Neuronal stem cell (in vitro differentiated cells): ENCODE data around the gene CFAP210.

ENCODE experiments used
- DNase-seq: peaks from one replicate; pipeline ENCODE4 v3.0.0-alpha.2; 2013; ENCODE audit warnings: low spot score
- H2AFZ ChIP-seq: one replicate; pipeline ENCODE4 v1.6.1; 2013; ENCODE audit warnings: mild to moderate bottlenecking, low read length, inconsistent platforms
- H2AK5ac ChIP-seq: 2 replicates; pipeline ENCODE4 v1.6.1; 2013; ENCODE audit warnings: low read depth, mild to moderate bottlenecking, inconsistent platforms, low read length, moderate library complexity, mixed read lengths
- H2BK120ac ChIP-seq: 2 replicates; pipeline ENCODE4 v1.6.1; 2013; ENCODE audit warnings: low read depth, mild to moderate bottlenecking, inconsistent platforms, low read length, moderate library complexity, mixed read lengths
- H2BK12ac ChIP-seq: one replicate; pipeline ENCODE4 v1.6.1; 2013; ENCODE audit warnings: low read length, inconsistent platforms
- H2BK15ac ChIP-seq: 2 replicates; pipeline ENCODE4 v1.6.1; 2013; ENCODE audit warnings: mild to moderate bottlenecking, low read length, inconsistent platforms, mixed read lengths
- H2BK5ac ChIP-seq: one replicate; pipeline ENCODE4 v1.6.1; 2013; ENCODE audit warnings: inconsistent platforms, mild to moderate bottlenecking, low read length, moderate library complexity
- H3K14ac ChIP-seq: one replicate; pipeline ENCODE4 v1.6.1; 2013; ENCODE audit warnings: low read length, inconsistent platforms
- H3K18ac ChIP-seq: 2 replicates; pipeline ENCODE4 v1.6.1; 2013; ENCODE audit warnings: low read length, inconsistent platforms
- H3K23ac ChIP-seq: 2 replicates; pipeline ENCODE4 v1.6.1; 2013; ENCODE audit warnings: low read depth, mild to moderate bottlenecking, mixed read lengths, low read length, inconsistent platforms; ENCODE audit not compliant: poor library complexity
- H3K27ac ChIP-seq: replicated peaks from 3 replicates; pipeline ENCODE4 v1.5.1; 2013; ENCODE audit warnings: low read length, inconsistent platforms
- H3K27me3 ChIP-seq, 3 experiments: 2 replicates each; pipeline ENCODE4 v1.6.1; 2013; ENCODE audit warnings: low read length in 3 of 3, mild to moderate bottlenecking in 2 of 3, inconsistent platforms in 1 of 3, low read depth in 1 of 3, mixed read lengths in 1 of 3, moderate library complexity in 1 of 3; ENCODE audit not compliant: control insufficient read depth in 3 of 3, insufficient read depth in 3 of 3
- H3K36me3 ChIP-seq, 2 donors: replicated peaks in 1 of 2; 2 replicates each; pipeline ENCODE4 v1.6.1; 2013; ENCODE audit warnings: low read length in 2 of 2; ENCODE audit not compliant: control insufficient read depth in 2 of 2, insufficient read depth in 2 of 2
- H3K4ac ChIP-seq: 2 replicates; pipeline ENCODE4 v1.6.1; 2013; ENCODE audit warnings: inconsistent platforms, mild to moderate bottlenecking, low read length, moderate library complexity
- H3K4me1 ChIP-seq, 2 donors: 1 replicate in 1 of 2; 2 replicates in 1 of 2; pipeline ENCODE4 v1.6.1; 2013; ENCODE audit warnings: low read length in 2 of 2, low read depth in 1 of 2; ENCODE audit not compliant: control insufficient read depth in 2 of 2, insufficient read depth in 1 of 2
- H3K4me2 ChIP-seq: one replicate; pipeline ENCODE4 v1.6.1; 2013; ENCODE audit warnings: mild to moderate bottlenecking, low read length, inconsistent platforms; ENCODE audit not compliant: insufficient read depth, poor library complexity, severe bottlenecking
- H3K4me3 ChIP-seq, 2 donors: 2 replicates each; pipeline ENCODE4 v1.5.1; 2013; ENCODE audit warnings: low read length in 2 of 2, mild to moderate bottlenecking in 2 of 2, inconsistent platforms in 1 of 2, moderate library complexity in 1 of 2
- H3K79me1 ChIP-seq: one replicate; pipeline ENCODE4 v1.6.1; 2013; ENCODE audit warnings: low read depth, mild to moderate bottlenecking, inconsistent platforms, low read length, moderate library complexity
- H3K9ac ChIP-seq: one replicate; pipeline ENCODE4 v1.6.1; 2013; ENCODE audit warnings: mild to moderate bottlenecking, low read depth, low read length, inconsistent platforms; ENCODE audit not compliant: poor library complexity
- H3K9me3 ChIP-seq, 2 donors: replicated peaks in 1 of 2; 2 replicates each; pipeline versions ENCODE3 to v1.6.1; 2013; ENCODE audit warnings: low read length in 2 of 2, mild to moderate bottlenecking in 2 of 2, inconsistent platforms in 1 of 2, low read depth in 1 of 2, mixed read lengths in 1 of 2, moderate library complexity in 1 of 2; ENCODE audit not compliant: control insufficient read depth in 2 of 2, insufficient read depth in 1 of 2
- H4K8ac ChIP-seq: one replicate; pipeline ENCODE4 v1.6.1; 2013; ENCODE audit warnings: low read depth, mild to moderate bottlenecking, inconsistent platforms, low read length, moderate library complexity
- H4K91ac ChIP-seq: one replicate; pipeline ENCODE4 v1.6.1; 2013; ENCODE audit warnings: low read length, low read depth, mild to moderate bottlenecking, inconsistent platforms; ENCODE audit not compliant: poor library complexity
- WGBS, 2 donors: extraction: QIAGEN DNeasy Blood & Tissue Kit; methylation state at CpG; one replicate each; pipeline ENCODE4 v1.1.7; 2013; ENCODE audit warnings: missing lambda C conversion rate in 2 of 2, mixed read lengths in 1 of 2; ENCODE audit not compliant: insufficient read length in 2 of 2, insufficient replicate concordance in 1 of 2; ENCODE audit errors: extremely low coverage in 2 of 2; 5-methylcytosine and 5-hydroxymethylcytosine counted together

Gene CFAP210

GRCh38 chr2:169676357-169676756 lies 17.8 kb downstream of the CFAP210 start:
- H3K4ac ChIP-seq = no peak overlapping the region
- no peak overlapping the region for H2BK120ac ChIP-seq
- no peak overlapping the region for H3K18ac ChIP-seq
- peaks cover 0 to 3% of the 10 kb centered on the region in 2 donors for H3K4me1 ChIP-seq
- no peak overlapping the region for H3K4me3 ChIP-seq
- H3K4me2 ChIP-seq = no peak overlapping the region
- H2BK12ac ChIP-seq = no peak overlapping the region
- H2BK15ac ChIP-seq = no peak overlapping the region
- no peak overlapping the region for H3K9ac ChIP-seq
- no peaks in the 10 kb centered on the region for H3K27me3 ChIP-seq
- H2AFZ ChIP-seq = no peak overlapping the region
- H4K8ac ChIP-seq = no peak overlapping the region
- DNase-seq = no peak
- no CpG with 5 or more reads among the region's 3 CpGs for WGBS, 2 donors
- H3K23ac ChIP-seq = no peak overlapping the region
- no peak overlapping the region for H4K91ac ChIP-seq
- no peak overlapping the region for H3K14ac ChIP-seq
- no peaks in the 10 kb centered on the region for H3K79me1 ChIP-seq
- no peak overlapping the region for H2BK5ac ChIP-seq
- no peaks in the 10 kb centered on the region for H3K36me3 ChIP-seq
- H3K9me3 ChIP-seq = peaks cover 0 to 8% of the 10 kb centered on the region in 2 donors
- H3K27ac ChIP-seq = no peak overlapping the region
- H2AK5ac ChIP-seq = no peak overlapping the region

- Histone ChIP-seq H3K27ac (no peak overlapping the region), H3K36me3 (no peaks in the 10 kb centered on the region), H3K4me3 (no peak overlapping the region), H2BK120ac (no peak overlapping the region), H4K91ac (no peak overlapping the region), H3K27me3 (no peaks in the 10 kb centered on the region), H3K4me1 (peaks cover 0 to 3% of the 10 kb centered on the region in 2 donors), H2BK12ac (no peak overlapping the region), H4K8ac (no peak overlapping the region), H3K23ac (no peak overlapping the region), H3K9me3 (no peaks in the 10 kb centered on the region), H2BK15ac (no peak overlapping the region), H3K18ac (no peak overlapping the region), H2AFZ (no peak overlapping the region), H2AK5ac (no peak overlapping the region), H3K4me2 (no peak overlapping the region), H3K4ac (no peak overlapping the region), H3K14ac (no peak overlapping the region), H3K79me1 (no peaks in the 10 kb centered on the region), H2BK5ac (no peak overlapping the region), H3K9ac (no peak overlapping the region)
- no peak for DNase-seq
- WGBS, 2 donors = no CpG with 5 or more reads among the region's 2 CpGs
Observed at GRCh38 chr2:169673921-169674320, 20.3 kb downstream of the CFAP210 start.

- Histone ChIP-seq H3K9me3 (no peaks in the 10 kb centered on the region), H2AFZ (no peak overlapping the region), H3K18ac (no peak overlapping the region), H3K27ac (no peak overlapping the region), H2BK120ac (no peak overlapping the region), H2BK15ac (no peak overlapping the region), H2BK12ac (no peak overlapping the region), H4K8ac (no peak overlapping the region), H3K36me3 (no peaks in the 10 kb centered on the region), H3K14ac (no peak overlapping the region), H2AK5ac (no peak overlapping the region), H3K9ac (no peak overlapping the region), H4K91ac (no peak overlapping the region), H3K4ac (no peak overlapping the region), H3K23ac (no peak overlapping the region), H2BK5ac (no peak overlapping the region), H3K27me3 (no peaks in the 10 kb centered on the region), H3K4me1 (peaks cover 0 to 3% of the 10 kb centered on the region in 2 donors), H3K4me3 (no peak overlapping the region), H3K4me2 (no peak overlapping the region), H3K79me1 (no peaks in the 10 kb centered on the region)
- DNase-seq = no peak
- WGBS, 2 donors = no CpG with 5 or more reads among the region's 3 CpGs
Observed at GRCh38 chr2:169673106-169673505, 21.1 kb downstream of the CFAP210 start.

GRCh38 chr2:169672406-169672805 lies 21.8 kb downstream of the CFAP210 start:
- Histone ChIP-seq H3K79me1 (no peaks in the 10 kb centered on the region), H2BK15ac (no peak overlapping the region), H3K27ac (no peak overlapping the region), H2AK5ac (no peak overlapping the region), H3K23ac (no peak overlapping the region), H4K8ac (no peak overlapping the region), H3K36me3 (no peaks in the 10 kb centered on the region), H3K4me3 (no peak overlapping the region), H2AFZ (no peak overlapping the region), H2BK120ac (no peak overlapping the region), H3K27me3 (no peaks in the 10 kb centered on the region), H3K9ac (no peak overlapping the region), H3K4me2 (no peak overlapping the region), H3K14ac (no peak overlapping the region), H3K9me3 (no peaks in the 10 kb centered on the region), H2BK12ac (no peak overlapping the region), H3K18ac (no peak overlapping the region), H3K4me1 (peaks cover 0 to 3% of the 10 kb centered on the region in 2 donors), H2BK5ac (no peak overlapping the region), H4K91ac (no peak overlapping the region), H3K4ac (no peak overlapping the region)
- no CpG with 5 or more reads among the region's 6 CpGs for WGBS, 2 donors
- no peak for DNase-seq
